ENCODE measurements around the gene NTM.

Gene NTM

GRCh38 chr11:131993246-131993645 is 622.8 kb downstream of the NTM start:
- DNase-seq, result no peak

- no peak for DNase-seq
These were observed 627.6 kb downstream of the NTM start for GRCh38 chr11:131998020-131998419.

GRCh38 chr11:131999084-131999483 is 628.7 kb downstream of the NTM start:
- DNase-seq, result no peak

- no peak for DNase-seq
These were observed 629.5 kb downstream of the NTM start for GRCh38 chr11:131999955-132000354.

GRCh38 chr11:132005887-132006286 is 635.5 kb downstream of the NTM start:
- DNase-seq, result no peak

DNA sequence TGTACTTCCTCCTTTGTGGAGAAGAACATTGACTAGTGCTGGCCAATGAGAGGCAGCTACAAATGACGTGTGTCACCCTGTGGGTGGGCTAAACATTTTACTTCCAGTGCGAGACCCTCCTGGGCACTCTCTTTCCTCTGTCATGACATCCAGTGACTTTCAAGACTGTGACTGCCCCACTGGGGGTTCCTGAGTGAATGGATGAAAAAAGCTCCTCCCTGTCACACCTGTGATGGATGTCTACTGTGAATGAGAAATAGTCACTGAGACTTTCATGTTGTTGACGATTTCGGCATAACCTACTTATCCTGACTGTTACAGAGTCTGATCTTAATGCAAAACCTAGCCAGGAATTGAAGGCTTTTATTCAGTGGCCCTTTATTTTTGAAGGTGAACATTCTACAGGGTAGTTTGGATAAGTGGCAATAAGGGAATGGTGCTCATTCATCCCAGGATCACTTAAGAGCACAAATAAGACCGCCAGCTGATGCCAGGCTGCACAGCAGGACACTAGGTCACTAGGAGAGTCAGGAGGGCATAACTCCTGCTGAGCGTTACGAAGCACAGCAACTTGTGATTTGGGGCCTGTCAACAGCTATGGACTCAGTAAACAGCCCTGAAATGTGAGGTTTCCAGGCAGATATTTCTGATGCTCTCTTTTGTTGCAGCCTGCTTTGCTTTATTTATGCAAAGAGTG is 636.6 kb downstream of the NTM start:
- DNase-seq, result no peak

DNA sequence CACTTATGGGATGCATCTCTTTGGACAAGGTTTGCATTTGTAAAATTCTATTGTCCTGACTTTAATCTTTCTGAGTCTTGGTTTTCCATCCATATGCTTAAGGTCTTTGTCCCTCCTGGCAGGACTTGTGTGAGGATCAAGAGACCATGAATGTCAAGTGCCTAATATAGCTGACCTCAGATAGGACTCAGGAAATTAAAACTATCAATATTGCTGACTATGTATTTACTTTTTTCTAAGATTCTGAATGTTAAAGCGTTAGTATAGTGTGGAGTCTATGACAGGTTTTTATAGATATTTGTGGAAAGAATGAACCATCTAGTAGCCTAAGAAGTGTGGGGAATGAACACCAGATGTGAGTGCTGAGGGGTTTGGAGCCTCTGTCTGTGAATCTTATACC is 637.8 kb downstream of the NTM start:
- DNase-seq, result no peak

DNA sequence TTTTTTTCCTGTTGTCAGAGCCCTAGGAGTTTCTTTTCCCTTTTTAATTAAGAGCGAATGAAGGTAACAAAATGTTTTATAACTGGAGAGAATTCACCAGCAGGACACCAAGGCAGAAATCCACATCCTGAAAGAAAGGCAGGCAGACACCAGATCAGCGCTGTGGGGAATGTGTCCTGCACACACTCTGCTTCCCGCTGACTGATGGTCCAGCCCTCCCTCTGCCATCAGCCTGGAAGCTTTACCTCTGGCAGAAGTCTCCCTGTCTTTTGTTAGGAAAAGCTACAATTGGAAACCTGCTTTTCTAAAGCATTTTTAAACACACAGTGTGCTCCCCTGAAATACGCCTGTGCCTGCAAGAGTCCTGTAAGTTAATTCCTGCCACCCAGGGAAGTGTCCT is 638.5 kb downstream of the NTM start:
- no peak for DNase-seq

DNA sequence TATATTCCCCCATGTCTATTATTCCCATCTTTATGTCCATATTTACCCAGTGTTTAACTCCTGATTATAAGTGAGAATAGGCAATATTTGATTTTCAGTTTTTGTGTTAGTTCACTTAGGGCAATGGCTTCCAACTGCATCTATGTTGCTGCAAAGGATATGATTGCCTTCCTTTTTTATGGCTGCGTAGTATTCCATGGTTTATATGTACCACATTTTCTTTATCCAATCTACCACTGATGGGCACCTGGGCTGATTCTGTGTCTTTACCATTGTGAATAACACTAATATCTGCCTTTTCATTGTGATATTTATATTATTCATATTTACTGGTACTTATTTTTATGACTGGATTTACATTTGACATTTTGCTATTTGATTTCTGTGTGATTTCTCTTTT is 649.6 kb downstream of the NTM start:
- no peak for DNase-seq

GRCh38 chr11:132022285-132022684 is 651.9 kb downstream of the NTM start:
- no peak for DNase-seq

- no peak for DNase-seq
These were observed 652.5 kb downstream of the NTM start for GRCh38 chr11:132022733-132023478.

GRCh38 chr11:132024587-132025295 is 654.3 kb downstream of the NTM start:
- no peak for DNase-seq

GRCh38 chr11:132026746-132027145 is 656.3 kb downstream of the NTM start:
- DNase-seq, result no peak

GRCh38 chr11:132028380-132029240 is 658.2 kb downstream of the NTM start:
- DNase-seq, result no peak

GRCh38 chr11:132030896-132031295 is 660.5 kb downstream of the NTM start:
- no peak for DNase-seq

DNA sequence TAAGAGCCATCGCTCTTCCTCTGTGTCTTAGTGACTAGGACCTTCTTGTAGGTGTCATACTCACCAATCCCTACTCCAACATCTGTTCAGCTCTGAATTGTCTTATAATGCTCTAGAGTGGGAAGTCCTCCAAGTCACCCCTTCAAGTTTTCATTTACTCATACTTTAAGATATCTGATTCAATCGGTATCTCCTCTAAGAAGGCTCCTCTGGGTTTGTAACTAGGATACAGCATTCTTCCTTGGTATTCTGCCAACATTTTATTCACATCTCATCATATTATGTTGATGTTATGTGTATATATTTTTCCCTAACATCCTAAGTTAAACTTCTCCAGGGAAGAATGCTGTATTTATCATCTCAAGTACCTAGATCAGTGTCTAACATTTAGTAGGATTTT is 662.1 kb downstream of the NTM start:
- no peak for DNase-seq

DNA sequence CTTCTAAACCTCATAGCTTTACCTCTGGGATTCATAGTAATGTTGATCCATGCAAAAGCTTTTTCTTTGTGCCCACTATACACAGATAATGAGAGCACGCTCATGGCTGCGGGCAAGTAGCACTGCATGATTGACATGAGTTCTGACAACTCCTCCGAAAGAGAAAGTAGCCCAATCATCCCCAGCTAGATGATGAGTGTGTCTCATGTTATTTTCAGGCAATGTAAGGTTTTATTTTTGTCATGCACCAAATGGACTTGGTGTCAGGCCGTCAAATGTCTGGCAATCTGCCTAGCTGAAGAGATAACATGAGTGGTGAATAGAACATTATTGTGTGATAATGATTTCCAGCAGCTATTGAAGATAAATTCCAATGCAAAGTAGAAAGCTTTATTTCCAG is 662.6 kb downstream of the NTM start:
- DNase-seq, result no peak

GRCh38 chr11:132035228-132035627 is 664.8 kb downstream of the NTM start:
- no peak for DNase-seq

DNA sequence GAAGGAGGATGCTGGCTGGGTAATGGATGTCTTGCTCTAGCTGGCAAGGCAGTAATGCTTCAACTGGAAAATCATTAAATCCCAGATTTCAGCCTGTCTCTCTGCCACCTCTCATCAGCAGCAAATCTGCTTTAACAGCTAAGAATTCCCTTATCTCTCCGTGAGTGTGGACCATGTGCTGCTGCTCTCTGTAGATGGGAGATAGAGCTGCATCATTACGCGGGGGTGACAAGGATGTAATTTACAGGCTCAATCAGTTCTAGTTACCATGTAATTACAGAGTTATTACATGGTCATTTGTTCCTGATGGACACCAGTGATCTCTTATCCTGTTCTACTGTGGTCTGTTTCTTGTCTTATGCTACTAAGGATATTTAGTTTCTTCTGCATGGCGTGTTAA is 665.4 kb downstream of the NTM start:
- no peak for DNase-seq

GRCh38 chr11:132036220-132036619 is 665.8 kb downstream of the NTM start:
- no peak for DNase-seq

- DNase-seq, result no peak
These were observed 666.5 kb downstream of the NTM start for GRCh38 chr11:132036746-132037466.

- DNase-seq, result no peak
These were observed 667.0 kb downstream of the NTM start for GRCh38 chr11:132037467-132037862.
